ENCODE measurements around the gene LRRC8D. TPM values are rescaled to one million over a fixed set of nuclear protein-coding genes. Genes with fewer than 3 reads are reported as not detected.

LRRC8D gene
- total and polyA plus RNA-seq, 9 of the 15 experiments (the other 6 are each of a cell fraction or from before 2014, with no cell fraction given) = 3.4 to 53.9 (median 15.9) TPM

- TF ChIP-seq RREB1 (CRISPR knock-in tag; IDR thresholded peaks at IDR 0.05) (no peak), HES1 (IDR thresholded peaks at IDR 0.05; ENCODE audit: low read depth) (no peak), RB1 (IDR thresholded peaks at IDR 0.05; ENCODE audit: low read depth) (no peak), RBM34 (IDR thresholded peaks at IDR 0.05; ENCODE audit: borderline replicate concordance, insufficient read depth, low read length) (no peak), NFIC (IDR thresholded peaks at IDR 0.05) (no peak), THRAP3 (IDR thresholded peaks at IDR 0.05; ENCODE audit: borderline replicate concordance) (no peak), GATAD2B (IDR thresholded peaks at IDR 0.05; ENCODE audit: borderline replicate concordance) (no peak), NCOA1 (IDR thresholded peaks at IDR 0.05; ENCODE audit: low read depth) (no peak), TEAD1 (CRISPR knock-in tag; IDR thresholded peaks at IDR 0.05) (no peak), PRDM10 (IDR thresholded peaks at IDR 0.05; ENCODE audit: partially characterized antibody) (no peak), CEBPB (tag; IDR thresholded peaks at IDR 0.05) (peak; percentile 61; the same call in 1 of the 2 replicates), RHOXF2B (CRISPR knock-in tag; conservative IDR thresholded peaks at IDR 0.05) (no peak), ZNF586 (CRISPR knock-in tag; conservative IDR thresholded peaks at IDR 0.05) (no peak), KAT7 (CRISPR knock-in tag; IDR thresholded peaks at IDR 0.05; ENCODE audit: borderline replicate concordance) (no peak), MCM2 (IDR thresholded peaks at IDR 0.05; ENCODE audit: low read depth) (no peak), MEF2A (IDR thresholded peaks at IDR 0.05; ENCODE audit: control insufficient read depth, low read depth, low read length) (peak; percentile 91), KLF13 (tag; IDR thresholded peaks at IDR 0.05; ENCODE audit: borderline replicate concordance, low read depth) (no peak)
These were observed 154.8 kb downstream of the LRRC8D start (continued) for GRCh38 chr1:89975540-89976125.
